GM18873 (cell line): ENCODE data around the gene MOV10.

Experiments
- ATAC-seq: cut with Tn5 transposase; IDR thresholded peaks from one replicate; pipeline ENCODE4 v1.9.1; 2021; ENCODE audit warnings: mild to moderate bottlenecking, moderate library complexity, moderate number of reproducible peaks; ENCODE audit not compliant: unreplicated experiment, low FRiP score

MOV10 gene

DNA sequence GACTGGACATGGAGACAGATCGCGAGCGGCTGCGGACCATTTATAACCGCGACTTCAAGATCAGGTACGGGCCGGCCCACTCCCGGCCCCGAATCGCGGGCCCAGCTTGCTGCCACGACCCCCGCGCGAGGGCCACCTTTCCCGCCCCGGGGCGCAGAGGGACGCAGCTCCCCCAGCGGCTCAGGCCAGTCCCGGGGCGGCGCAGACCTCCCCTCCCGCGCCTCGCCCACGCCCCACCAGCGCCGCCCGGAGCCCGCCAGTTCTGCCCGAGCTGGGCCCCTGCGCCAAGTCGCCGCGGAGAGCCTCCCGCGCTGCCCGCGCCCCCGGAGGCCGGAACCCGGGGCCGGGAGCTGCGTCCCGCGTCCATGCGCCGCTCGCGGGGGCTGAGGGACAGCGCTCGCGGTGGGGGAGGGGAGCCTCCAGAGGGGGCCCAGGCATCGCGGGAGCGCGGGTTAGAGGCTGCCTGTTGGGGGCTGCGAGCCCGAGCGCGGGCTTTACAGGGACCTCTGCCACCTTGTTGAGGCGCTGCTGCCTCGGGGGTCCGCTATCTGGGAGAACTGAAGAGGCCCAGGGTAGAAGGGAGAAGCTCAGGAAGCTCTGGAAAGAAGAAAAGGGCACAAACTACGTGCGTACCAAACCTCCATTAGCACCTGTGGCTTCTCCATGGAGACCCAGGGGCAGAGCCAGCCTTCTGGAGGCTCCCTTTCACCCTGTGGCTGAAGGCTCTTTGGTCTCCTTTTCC, 698 bp downstream of the MOV10 start:
- ATAC-seq = no peak

- ATAC-seq = no peak
These were observed 1.4 kb downstream of the MOV10 start for GRCh38 chr1:112675728-112676381.

DNA sequence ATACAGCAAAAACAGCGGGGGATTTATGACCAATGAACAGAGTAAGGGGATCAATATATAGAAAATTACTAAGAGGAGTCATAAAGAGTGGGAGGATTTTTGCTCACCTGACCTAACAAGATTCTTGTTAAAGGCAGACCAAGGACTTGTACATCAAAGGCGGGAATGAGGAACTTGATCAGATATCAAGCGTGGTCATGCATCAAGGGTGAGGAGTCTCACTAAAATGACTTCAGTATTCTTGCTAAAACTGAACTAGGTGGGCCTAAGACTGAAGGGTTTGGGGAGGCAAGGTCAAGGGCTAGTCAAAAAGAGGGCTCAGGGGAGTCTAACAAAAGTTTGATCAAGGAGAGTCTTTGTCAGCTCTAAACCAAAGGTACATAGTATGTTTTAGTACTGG, 2.1 kb downstream of the MOV10 start:
- no peak for ATAC-seq

- no peak for ATAC-seq
These were observed 3.0 kb downstream of the MOV10 start for GRCh38 chr1:112677501-112677900.

GRCh38 chr1:112678605-112679004, 4.1 kb downstream of the MOV10 start:
- ATAC-seq = no peak

- ATAC-seq = no peak
These were observed 11.5 kb downstream of the MOV10 start for GRCh38 chr1:112685913-112686312.

DNA sequence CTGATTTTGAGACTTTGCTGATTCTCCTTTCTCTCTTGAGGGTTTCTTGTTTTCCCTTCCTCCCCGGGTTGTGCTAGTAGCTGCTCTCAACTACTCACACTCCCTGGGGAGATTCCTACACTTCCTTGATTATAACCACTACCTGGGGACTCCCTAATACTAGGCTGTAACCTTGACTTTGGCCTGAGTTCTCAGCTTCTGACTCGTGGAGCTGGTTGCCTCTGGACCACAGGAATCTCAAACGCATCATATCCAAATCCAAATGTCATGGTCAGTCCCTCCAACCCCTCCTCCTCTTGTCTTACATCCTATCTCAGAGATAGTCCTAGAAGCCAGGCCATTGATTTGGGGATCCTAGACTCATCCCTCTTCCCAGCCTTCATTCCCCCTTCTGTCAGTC, 12.0 kb downstream of the MOV10 start:
- no peak for ATAC-seq

GRCh38 chr1:112686835-112687234, 12.4 kb downstream of the MOV10 start:
- ATAC-seq = no peak

DNA sequence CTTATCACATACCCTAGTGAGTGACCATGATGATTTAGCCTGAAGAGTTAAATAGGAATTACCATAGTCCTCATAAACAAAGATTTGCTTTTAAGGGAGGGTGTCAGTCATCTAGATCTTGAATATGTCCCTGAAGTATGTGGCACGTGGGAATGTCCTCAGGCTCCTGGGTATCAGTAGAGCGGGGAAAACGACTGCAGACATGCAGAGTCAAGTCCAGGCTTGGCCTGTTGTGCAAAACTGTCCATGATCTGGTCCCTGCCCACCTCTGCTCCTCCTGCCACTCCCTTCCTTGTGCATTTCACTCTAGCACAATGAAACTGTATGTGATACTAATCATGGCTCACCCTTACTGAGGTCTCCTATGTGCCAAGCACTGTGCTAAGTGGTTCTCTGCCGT, 12.9 kb downstream of the MOV10 start:
- no peak for ATAC-seq

DNA sequence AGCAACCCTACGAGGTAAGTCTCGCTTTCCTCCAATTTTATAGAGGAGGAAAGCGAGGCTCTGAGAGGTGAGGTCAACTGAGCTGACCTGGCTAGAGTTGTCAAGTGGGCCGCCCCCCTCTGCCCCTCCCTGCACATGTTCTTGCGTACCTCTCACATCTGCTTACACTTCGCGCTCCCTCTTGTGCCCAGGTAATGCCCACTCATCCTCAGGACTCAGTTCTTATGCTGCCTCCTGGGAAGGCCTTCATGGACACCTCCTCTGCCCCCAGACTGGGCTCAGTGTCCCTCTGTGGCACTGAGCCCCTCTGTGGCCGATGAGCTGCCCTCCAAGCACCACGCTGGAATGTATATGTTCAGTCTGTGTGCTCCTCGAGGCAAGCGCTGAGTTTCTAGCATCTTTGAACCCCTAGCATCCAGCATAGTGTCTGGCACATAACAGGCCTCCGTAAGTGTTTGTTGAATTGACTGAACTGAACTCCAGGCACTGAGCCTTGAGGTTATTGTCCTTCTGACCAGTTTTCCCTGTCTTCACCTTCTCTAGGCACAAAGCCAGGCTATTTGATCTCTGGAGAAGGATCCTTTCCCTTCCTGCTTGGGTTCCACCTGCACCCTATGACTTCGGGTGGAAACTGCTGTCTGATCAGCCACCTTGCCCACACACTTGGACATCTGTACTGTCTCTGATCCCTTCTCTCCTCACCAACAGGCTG, 13.5 kb downstream of the MOV10 start:
- no peak for ATAC-seq

DNA sequence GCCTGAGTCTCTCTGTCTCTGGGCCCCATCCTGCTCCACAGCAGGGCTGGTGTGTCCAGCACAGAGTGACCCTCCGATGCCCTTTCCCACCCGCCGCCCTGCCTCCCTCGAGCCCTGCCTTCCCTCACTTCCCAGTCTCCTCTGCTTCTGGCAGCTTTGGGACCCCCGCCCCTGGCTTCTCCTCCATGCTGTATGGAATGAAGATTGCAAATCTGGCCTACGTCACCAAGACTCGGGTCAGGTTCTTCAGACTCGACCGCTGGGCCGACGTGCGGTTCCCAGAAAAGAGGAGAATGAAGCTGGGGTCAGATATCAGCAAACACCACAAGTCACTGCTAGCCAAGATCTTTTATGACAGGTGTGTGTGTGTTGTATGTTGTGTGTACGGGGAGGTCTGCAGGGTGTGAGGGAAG, 14.3 kb downstream of the MOV10 start:
- no peak for ATAC-seq

DNA sequence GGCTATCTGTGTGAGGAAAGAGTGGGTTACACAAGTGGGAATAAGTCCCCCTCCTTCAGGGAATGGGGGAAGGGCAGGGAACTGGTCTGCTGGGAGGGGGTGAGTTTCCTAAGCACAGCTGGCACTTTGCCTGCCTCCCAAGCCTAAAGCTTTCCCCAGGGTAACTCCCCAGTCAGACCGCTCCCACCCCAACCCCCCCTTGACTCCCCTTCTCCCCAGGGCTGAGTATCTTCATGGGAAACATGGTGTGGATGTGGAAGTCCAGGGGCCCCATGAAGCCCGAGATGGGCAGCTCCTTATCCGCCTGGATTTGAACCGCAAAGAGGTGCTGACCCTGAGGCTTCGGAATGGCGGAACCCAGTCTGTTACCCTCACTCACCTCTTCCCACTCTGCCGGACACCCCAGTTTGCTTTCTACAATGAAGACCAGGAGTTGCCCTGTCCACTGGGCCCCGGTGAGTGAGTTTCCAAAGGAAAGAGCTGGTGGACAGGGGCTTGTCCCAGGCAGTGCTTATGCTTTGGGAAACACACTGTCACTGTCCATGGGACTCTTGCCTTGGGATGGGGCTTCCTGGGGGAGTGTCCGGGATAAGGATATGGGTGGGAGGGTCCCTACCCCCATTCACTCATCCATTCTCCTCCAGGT, 14.9 kb downstream of the MOV10 start:
- no peak for ATAC-seq

DNA sequence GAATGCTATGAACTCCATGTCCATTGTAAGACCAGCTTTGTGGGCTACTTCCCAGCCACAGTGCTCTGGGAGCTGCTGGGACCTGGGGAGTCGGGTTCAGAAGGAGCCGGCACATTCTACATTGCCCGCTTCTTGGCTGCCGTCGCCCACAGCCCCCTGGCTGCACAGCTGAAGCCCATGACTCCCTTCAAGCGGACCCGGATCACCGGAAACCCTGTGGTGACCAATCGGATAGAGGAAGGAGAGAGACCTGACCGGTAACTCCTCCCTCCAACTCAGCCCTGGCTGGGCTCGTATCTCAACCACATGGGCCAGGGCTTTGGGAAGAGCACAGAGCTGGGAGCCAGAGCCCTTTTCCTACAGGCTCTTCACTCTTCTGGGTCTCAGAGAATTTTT, 15.4 kb downstream of the MOV10 start:
- no peak for ATAC-seq

DNA sequence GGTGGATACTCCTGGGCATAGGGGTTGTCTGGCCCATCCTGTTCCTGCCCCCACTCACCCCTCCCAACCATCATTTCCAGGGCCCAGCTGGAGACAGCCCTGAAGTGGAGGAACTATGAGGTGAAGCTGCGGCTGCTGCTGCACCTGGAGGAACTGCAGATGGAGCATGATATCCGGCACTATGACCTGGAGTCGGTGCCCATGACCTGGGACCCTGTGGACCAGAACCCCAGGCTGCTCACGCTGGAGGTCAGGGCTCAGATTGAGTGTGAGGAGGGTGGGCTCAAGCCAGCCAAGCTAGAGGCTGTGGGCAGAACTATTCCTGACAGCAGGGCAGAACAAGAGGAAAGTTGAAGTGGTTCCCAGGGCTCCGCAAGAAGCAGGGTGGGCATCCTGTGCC, 18.2 kb downstream of the MOV10 start:
- ATAC-seq = no peak

GRCh38 chr1:112693821-112694220, 19.4 kb downstream of the MOV10 start:
- ATAC-seq = no peak

GRCh38 chr1:112694363-112694929, 20.0 kb downstream of the MOV10 start:
- ATAC-seq = no peak

DNA sequence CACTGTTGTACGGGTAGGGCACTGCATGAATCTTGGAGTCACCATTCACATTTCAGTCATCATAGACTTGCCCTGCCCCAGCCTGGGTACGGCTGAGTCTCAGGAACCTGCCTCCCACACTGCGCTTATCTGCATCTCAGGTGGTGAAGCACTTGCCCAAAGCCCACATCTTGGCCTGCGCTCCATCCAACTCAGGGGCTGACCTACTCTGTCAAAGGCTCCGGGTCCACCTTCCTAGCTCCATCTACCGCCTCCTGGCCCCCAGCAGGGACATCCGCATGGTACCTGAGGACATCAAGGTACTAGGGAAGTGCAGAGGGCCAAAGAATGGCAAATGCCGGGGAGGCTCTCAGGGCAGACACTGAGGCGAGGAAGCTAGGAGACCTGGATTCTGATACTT, 20.8 kb downstream of the MOV10 start:
- no peak for ATAC-seq

DNA sequence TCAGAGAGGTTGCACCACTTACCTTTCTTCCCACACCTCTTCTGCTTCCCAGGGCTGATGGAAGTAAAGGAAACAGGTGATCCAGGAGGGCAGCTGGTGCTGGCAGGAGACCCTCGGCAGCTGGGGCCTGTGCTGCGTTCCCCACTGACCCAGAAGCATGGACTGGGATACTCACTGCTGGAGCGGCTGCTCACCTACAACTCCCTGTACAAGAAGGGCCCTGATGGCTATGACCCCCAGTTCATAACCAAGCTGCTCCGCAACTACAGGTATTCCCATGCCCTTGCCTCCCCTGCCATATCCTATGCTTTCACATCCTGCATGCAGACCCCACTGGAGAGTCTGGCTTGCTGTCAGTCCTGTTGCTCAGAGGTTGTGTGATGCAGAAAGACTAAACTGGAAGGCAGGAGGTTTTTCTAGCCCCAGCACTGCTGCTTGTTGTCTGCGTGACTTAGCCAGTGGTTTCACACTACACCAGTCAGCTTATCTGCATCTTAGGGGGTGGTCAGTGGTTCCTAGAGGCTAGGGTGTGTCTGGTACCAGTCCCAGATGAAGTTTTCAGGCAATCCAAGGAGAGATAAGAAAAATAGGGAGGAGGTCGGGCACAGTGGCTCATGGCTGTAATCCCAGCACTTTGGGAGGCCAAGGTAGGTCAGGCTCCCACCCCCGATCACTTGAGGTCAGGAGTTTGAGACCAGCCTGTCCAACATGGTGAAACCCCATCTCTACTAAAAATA, 22.3 kb downstream of the MOV10 start:
- no peak for ATAC-seq

DNA sequence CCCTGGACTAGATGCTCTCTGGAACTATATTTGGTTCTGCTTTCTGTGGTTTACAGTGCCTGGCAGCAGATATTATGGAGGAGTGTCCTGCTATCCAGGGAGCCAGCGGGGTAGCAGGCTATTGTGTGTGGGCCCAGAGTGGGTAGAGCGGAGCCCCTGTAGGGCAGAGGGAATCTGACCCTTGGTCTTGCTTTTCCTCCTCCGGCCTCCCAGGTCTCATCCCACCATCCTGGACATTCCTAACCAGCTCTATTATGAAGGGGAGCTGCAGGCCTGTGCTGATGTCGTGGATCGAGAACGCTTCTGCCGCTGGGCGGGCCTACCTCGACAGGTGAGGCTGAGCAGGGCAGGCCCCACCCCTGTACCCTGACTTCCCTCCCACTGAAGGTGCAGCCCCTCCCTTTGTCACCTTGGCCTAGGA, 23.3 kb downstream of the MOV10 start:
- no peak for ATAC-seq
